HG02610 (cell line): ENCODE measurements around the gene ATG9B.

Experiments
- ATAC-seq: cut with Tn5 transposase; IDR thresholded peaks from one replicate; pipeline ENCODE4 v1.9.1; 2021; ENCODE audit warnings: mild to moderate bottlenecking, moderate library complexity; ENCODE audit not compliant: unreplicated experiment

The ATG9B gene

DNA sequence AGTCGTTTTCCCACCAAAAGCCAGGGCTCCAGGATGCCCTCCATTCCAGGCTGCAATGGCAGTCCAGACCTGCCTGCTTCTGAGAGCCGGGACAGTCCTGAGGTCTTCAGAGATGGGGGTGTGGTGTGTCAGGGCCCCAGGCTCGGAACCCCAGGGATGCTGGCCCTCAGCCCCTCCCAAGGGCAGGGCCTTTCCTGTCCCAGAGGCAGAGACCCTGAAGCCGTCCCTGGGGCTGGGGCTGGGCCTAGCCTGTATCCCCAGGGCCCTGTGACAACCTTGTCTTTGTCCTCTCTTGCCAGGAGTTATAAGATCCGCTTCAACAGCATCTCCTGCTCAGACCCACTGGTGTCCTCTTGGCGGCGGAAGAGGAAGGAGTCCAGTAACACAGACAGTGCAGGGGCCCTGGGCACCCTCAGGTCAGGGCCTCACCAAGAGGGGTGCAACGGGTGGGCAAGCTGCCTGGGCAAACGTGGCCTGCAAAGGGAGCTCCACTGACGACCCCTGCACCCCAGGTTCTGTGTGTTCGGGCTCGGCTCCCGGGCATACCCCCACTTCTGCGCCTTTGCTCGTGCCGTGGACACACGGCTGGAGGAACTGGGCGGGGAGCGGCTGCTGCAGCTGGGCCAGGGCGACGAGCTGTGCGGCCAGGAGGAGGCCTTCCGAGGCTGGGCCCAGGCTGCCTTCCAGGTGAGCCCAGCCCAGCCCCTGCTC is 17.5 kb downstream of the ATG9B start:
- no peak for ATAC-seq

DNA sequence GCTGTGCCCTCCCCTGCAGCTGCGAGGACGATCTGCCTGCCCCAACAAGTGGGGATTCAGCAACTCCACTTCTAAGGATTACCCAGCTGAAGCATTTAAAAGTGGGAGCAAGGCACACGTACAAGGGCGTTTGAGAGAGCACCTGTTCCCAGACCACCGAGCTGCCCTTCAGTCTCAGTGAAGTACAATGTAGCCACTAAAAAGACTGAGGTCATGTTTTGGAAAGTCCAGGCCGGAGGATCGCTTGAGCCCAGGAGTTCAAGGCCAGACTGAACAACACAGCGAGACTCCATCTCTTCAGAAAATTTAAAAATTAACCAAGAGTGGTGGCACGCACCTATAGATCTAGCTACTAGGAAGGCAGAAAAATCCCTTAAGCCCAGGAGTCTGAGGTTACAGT is 18.7 kb downstream of the ATG9B start:
- ATAC-seq = no peak

DNA sequence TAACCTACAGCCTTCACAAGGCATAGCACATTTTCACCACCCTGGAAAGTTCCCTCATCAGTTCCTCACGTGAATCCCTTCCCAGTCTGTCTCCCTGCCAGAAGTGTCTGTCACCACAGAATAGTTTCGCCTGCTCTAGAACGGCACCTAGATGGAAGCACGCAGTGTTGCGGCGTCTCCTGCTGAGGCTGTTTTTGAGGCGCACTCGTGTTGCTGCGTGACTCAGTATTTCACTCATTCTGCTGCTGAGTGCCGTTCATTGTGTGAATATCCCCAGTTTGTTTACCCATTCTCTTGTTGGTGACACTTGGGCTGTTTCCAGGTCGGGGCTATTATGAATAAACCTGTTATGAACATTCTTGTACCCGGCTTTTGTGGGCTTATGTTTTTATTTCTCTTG is 20.7 kb downstream of the ATG9B start:
- no peak for ATAC-seq

DNA sequence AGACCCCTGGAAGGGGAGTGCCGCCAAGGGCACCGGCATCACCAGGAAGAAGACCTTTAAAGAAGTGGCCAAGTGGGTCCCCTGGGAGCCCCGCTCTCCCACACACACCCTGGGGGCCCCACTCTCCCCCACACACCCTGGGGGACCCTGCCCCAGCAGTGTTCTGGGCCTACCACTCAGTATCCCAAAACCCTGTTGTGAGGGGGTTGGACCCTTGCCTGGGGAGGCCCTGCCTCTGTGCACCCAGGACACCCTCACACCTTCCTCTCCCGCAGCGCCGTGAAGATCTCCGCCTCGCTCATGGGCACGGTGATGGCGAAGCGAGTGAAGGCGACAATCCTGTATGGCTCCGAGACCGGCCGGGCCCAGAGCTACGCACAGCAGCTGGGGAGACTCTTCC is 22.7 kb downstream of the ATG9B start:
- no peak for ATAC-seq

- no peak for ATAC-seq
These were observed 23.3 kb downstream of the ATG9B start for GRCh38 chr7:151000897-151001495.

DNA sequence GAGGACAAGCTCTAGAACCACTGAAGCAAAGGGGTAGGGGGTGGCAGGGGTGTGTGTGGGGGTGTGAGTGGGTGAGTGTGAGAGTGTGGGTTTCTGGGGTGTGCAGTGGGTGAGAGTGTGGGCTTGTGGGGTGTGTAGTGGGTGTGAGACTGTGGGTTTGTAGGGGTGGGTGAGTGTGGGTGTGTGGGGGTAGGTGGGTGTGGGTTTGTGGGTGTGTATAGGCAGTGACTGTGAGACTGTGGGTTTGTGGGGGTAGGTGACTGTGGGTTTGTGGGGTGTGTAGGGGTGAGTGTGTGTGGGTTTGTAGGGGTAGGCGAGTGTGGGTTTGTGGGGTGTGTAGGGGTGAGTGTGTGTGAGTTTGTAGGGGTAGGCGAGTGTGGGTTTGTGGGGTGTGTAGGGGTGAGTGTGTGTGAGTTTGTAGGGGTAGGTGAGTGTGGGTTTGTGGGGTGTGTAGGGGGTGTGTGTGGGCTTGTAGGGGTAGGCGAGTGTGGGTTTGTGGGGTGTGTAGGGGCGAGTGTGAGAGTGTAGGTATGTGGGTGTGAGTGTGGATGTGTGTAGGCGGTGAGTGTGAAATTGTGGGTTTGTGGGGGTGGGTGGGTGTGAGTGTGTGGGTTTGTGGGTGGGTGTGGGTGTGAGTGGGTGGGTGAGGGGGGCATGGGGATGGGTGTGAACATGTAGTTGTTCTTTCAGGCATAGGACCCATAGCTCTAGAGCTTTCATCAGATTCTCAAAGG is 24.6 kb downstream of the ATG9B start:
- ATAC-seq = no peak

DNA sequence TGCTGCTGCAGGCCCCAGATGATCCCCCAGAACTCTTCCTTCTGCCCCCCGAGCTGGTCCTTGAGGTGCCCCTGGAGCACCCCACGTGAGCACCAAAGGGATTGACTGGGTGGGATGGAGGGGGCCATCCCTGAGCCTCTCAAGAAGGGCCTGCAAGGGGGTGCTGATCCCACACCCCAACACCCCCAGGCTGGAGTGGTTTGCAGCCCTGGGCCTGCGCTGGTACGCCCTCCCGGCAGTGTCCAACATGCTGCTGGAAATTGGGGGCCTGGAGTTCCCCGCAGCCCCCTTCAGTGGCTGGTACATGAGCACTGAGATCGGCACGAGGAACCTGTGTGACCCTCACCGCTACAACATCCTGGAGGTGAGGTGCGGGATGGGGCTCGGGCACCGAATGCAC is 25.3 kb downstream of the ATG9B start:
- no peak for ATAC-seq

DNA sequence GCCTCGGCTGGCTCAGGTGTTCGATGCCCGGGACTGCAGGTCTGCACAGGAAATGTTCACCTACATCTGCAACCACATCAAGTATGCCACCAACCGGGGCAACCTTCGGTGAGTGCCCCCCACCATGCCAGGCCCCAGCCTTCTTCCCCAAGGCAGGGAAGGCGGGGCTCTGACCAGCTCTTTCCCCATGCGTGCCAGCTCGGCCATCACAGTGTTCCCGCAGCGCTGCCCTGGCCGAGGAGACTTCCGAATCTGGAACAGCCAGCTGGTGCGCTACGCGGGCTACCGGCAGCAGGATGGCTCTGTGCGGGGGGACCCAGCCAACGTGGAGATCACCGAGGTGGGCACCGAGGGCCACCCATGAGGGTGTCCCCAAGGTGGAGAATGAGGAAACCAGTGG is 26.0 kb downstream of the ATG9B start:
- ATAC-seq = no peak

GRCh38 chr7:150997817-150998216 is 26.5 kb downstream of the ATG9B start:
- ATAC-seq = no peak

- no peak for ATAC-seq
These were observed 27.2 kb downstream of the ATG9B start for GRCh38 chr7:150997075-150997511.

DNA sequence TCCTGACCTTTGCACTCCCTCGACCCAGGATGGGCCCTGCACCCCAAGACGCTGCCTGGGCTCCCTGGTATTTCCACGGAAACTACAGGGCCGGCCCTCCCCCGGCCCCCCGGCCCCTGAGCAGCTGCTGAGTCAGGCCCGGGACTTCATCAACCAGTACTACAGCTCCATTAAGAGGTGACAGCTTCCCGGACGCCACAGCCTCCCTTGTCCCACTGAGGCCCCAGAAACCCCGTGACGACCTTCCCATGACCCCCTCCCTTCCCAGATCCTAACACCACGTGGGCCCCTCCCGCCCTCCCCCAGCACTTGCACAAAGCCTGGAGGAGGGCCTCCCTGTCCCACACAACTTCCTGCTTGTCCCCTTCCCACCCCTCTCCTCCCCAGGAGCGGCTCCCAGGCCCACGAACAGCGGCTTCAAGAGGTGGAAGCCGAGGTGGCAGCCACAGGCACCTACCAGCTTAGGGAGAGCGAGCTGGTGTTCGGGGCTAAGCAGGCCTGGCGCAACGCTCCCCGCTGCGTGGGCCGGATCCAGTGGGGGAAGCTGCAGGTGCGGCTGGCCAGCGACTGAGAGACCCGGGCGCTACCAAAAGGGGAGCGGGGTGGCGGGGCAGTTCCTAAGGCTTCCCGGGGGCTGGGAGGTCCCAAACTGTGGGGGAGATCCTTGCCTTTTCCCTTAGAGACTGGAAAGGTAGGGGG is 27.8 kb downstream of the ATG9B start:
- no peak for ATAC-seq

- no peak for ATAC-seq
These were observed 29.3 kb downstream of the ATG9B start for GRCh38 chr7:150994838-150995510.

DNA sequence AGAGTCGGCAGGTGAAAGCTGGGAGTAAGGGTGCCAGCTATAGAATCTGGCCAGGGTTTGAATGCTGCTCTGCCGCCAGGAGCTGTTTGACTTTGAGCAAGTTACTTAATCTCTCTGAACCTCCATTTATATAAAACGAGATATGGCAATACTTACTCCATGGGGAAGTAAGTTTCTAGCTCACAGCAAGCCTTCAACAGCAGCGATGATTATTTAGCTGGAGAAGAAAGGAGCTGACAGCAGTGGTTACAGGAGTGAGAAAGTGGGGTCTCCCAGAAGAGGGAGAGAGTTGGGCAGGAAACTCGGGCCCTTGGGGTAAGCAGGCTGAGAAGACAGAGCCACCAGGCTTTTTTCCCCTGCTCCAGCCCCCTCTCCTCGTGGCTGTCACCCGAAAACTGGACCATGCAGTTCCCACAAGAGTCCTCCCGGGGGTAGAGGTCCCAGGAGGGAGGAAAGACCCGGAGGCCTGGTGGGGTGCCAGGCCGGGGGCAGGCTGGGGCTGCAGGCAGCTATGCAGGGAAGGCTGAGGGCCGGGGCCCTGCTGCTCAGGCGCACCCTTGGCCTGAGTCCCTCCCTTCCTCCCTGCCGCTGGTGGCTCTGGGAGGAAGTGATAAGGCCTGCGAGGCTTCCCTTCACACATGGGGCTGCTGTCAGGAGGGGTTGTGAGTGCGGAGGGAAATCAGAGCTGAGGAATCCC is 30.0 kb downstream of the ATG9B start:
- ATAC-seq = no peak

GRCh38 chr7:150993511-150993910 is 30.8 kb downstream of the ATG9B start:
- no peak for ATAC-seq

- ATAC-seq = no peak
These were observed 31.4 kb downstream of the ATG9B start for GRCh38 chr7:150992833-150993302.

DNA sequence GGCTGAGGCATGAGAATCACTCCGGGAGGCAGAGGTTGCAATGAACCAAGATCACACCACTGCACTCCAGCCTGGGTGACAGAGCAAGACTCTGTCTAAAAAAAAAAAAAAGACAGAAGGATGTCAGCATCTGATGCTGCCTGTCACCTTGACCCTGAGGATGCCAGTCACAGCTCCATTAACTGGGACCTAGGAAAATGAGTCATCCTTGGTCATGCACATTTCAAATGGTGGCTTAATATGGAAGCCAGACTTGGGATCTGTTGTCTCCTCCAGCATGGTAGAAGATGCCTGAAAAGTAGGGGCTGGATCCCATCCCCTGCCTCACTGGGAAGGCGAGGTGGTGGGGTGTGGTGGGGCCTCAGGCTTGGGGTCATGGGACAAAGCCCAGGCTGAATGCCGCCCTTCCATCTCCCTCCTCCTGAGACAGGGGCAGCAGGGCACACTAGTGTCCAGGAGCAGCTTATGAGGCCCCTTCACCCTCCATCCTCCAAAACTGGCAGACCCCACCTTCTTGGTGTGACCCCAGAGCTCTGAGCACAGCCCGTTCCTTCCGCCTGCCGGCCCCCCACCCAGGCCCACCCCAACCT is 32.1 kb downstream of the ATG9B start:
- ATAC-seq = no peak

DNA sequence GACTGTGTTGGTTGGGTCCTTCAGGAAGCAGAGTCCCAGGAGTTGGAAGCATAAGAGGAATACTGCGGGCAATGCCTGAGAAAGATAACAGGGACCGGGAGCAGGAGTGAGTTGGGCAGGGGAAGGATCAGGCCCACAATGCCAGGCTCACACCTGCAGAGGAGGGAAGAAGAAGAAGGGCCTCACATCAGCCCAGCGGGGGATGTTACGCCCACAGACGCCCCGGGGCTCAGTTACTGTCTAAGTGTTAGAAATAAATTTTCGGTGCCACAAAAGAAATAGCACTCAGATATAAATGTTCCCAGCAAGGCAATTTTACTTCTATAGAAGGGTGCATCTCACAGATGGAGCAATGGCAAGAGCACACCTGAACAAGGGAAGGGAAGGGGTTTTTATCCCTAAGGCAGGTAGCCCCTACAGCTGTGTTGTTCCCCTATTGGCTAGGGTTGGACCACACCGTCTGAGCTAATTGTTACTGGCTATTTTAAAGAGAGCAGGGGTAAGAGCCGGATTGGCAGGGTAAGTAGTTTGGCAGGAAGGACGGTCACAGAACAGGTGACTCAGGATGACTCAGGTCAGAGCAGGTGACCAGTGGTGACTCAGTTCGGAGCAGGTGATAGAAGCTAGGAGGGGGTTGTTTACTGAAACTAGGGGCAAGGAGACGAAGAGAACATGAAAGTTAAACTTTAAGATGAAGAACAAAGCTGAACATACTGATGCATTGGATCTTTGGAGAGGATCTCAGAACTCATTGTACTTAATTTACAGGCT is 33.7 kb downstream of the ATG9B start, which contains the start of gene NOS3:
TSS of gene NOS3 (plus strand) at position 602 of the 771 bp plus-strand sequence. CDS start 2,787 bp downstream, outside the sequence.
- no peak for ATAC-seq

GRCh38 chr7:150989456-150989855 is 34.8 kb downstream of the ATG9B start:
- ATAC-seq = no peak
